Fibroblast of mammary gland (primary cell): ENCODE data around the gene TADA2B.
A peak's percentile ranks its signal among the peaks of the same experiment; 100 is the strongest.

Experiments
- DNase-seq: peaks from one replicate; pipeline ENCODE4 v3.0.0-alpha.2; 2010; ENCODE audit warnings: low read depth
- H3K4me3 ChIP-seq: 2 replicates; pipeline ENCODE4 v1.5.1; 2011; ENCODE audit warnings: low read depth, mild to moderate bottlenecking, low read length, moderate library complexity; ENCODE audit not compliant: control insufficient read depth
- CTCF ChIP-seq: conservative IDR thresholded peaks from 2 replicates; pipeline ENCODE4 v1.5.1; 2011; ENCODE audit warnings: low read depth, low read length, inconsistent platforms; ENCODE audit not compliant: control insufficient read depth, insufficient read depth

TADA2B gene

GRCh38 chr4:7067126-7067451 is 23.9 kb downstream of the TADA2B start:
- no peak for TF ChIP-seq CTCF

GRCh38 chr4:7067452-7068278 is 24.5 kb downstream of the TADA2B start, which contains the start of gene GRPEL1:
Gene GRPEL1, minus strand, starts transcription at chr4:7068064. Its CDS starts 32 bp downstream, at chr4:7068032.
- peak; percentile 99 for DNase-seq
- peak within 1 kb of the TSS; percentile 75 for H3K4me3 ChIP-seq
- TF ChIP-seq CTCF = no peak

More at GRCh38 chr4:7067126-7067451, 23.9 kb downstream of the TADA2B start:
- no peak for DNase-seq
- peak overlapping the region; percentile 75 for H3K4me3 ChIP-seq

- DNase-seq = no peak
- no peak for TF ChIP-seq CTCF
- peak overlapping the region; percentile 71 for H3K4me3 ChIP-seq
Measured at GRCh38 chr4:7068279-7068842, 25.2 kb downstream of the TADA2B start.

GRCh38 chr4:7068883-7069282 is 25.7 kb downstream of the TADA2B start:
- no peak for DNase-seq
- peak overlapping the region; percentile 71 for H3K4me3 ChIP-seq
- TF ChIP-seq CTCF = no peak

- TF ChIP-seq CTCF = peak; percentile 99
- peak; percentile 66 for DNase-seq
Measured at GRCh38 chr4:7070729-7071511, 27.7 kb downstream of the TADA2B start.

GRCh38 chr4:7073059-7073458 is 29.9 kb downstream of the TADA2B start:
- H3K4me3 ChIP-seq = no peak overlapping the region
- no peak for DNase-seq
- no peak for TF ChIP-seq CTCF

More at GRCh38 chr4:7070729-7071511, 27.7 kb downstream of the TADA2B start:
- H3K4me3 ChIP-seq = no peak overlapping the region
